WTC11 (cell line): ENCODE results near the gene CHDH. TPM values are rescaled to one million over a fixed set of nuclear protein-coding genes. Genes with fewer than 3 reads are reported as not detected.

Experiments used
- ATAC-seq: fragments of 200-7000 bp; cut with Tn5 transposase; 2 replicates; pipeline ENCODE4 v1.10.0; 2021; ENCODE audit warnings: mild to moderate bottlenecking, moderate library complexity
- CTCF ChIA-PET: fragments of 300-600 bp; sonication (Branson Sonifier 250); formaldehyde crosslinking; loops from one replicate; lab custom pipeline; 2021; ENCODE audit warnings: antibody characterized with exemption; lab: Charles Lee
- POLR2A ChIA-PET: fragments of 350-600 bp; sonication (Branson Sonifier 250); formaldehyde crosslinking; loops from one replicate; lab custom pipeline; 2021; ENCODE audit warnings: antibody characterized with exemption; lab: Charles Lee
- DNase-seq: peaks from one replicate; pipeline ENCODE4 v3.0.0; 2021; ENCODE audit warnings: low spot score
- H3K27ac Mint-ChIP-seq: 2 replicates; pipeline ENCODE4 v1.8.0; 2021; ENCODE audit warnings: mixed read lengths
- H3K27me3 Mint-ChIP-seq: 2 replicates; pipeline ENCODE4 v1.8.0; 2021; ENCODE audit warnings: low read depth, mild to moderate bottlenecking, moderate library complexity, mixed read lengths
- H3K36me3 Mint-ChIP-seq: 2 replicates; pipeline ENCODE4 v1.8.0; 2021; ENCODE audit warnings: mixed read lengths
- H3K4me1 Mint-ChIP-seq: 2 replicates; pipeline ENCODE4 v1.8.0; 2022; ENCODE audit warnings: mixed read lengths
- H3K4me3 Mint-ChIP-seq: 2 replicates; pipeline ENCODE4 v1.8.0; 2021; ENCODE audit warnings: mild to moderate bottlenecking, moderate library complexity, mixed read lengths
- H3K9me3 Mint-ChIP-seq: 2 replicates; pipeline ENCODE4 v1.8.0; 2021; ENCODE audit warnings: mixed read lengths
- CBFB ChIP-seq: sonication (generic); formaldehyde crosslinking; IDR thresholded peaks from 2 replicates; pipeline ENCODE4 v1.8.1; 2022; ENCODE audit warnings: mild to moderate bottlenecking, low read depth, missing genetic modification reagents
- FOXK1 ChIP-seq: sonication (generic); formaldehyde crosslinking; IDR thresholded peaks from 2 replicates; pipeline ENCODE4 v1.8.0; 2022; ENCODE audit warnings: mild to moderate bottlenecking, moderate library complexity, missing genetic modification reagents
- JUN ChIP-seq: sonication (generic); formaldehyde crosslinking; IDR thresholded peaks from 2 replicates; pipeline ENCODE4 v1.8.0; 2023; ENCODE audit warnings: mild to moderate bottlenecking, missing genetic modification reagents
- KAT7 ChIP-seq: sonication (generic); formaldehyde crosslinking; IDR thresholded peaks from 2 replicates; pipeline ENCODE4 v1.8.1; 2023; ENCODE audit warnings: missing genetic modification reagents, mild to moderate bottlenecking, borderline replicate concordance
- MXD4 ChIP-seq: fragments of 250-450 bp; sonication (Bioruptor Pico); IDR thresholded peaks from 2 replicates; pipeline ENCODE4 v1.8.0; 2021; ENCODE audit warnings: mild to moderate bottlenecking, moderate library complexity, borderline replicate concordance
- NR3C1 ChIP-seq: sonication (generic); formaldehyde crosslinking; conservative IDR thresholded peaks from 2 replicates; pipeline ENCODE4 v1.8.1; 2023; ENCODE audit warnings: low read depth, mild to moderate bottlenecking, missing genetic modification reagents
- RORB ChIP-seq: fragments of 250-450 bp; sonication (Bioruptor Pico); IDR thresholded peaks from 2 replicates; pipeline ENCODE4 v1.9.0; 2021; ENCODE audit warnings: mild to moderate bottlenecking
- SMAD3 ChIP-seq: sonication (generic); formaldehyde crosslinking; IDR thresholded peaks from 2 replicates; pipeline ENCODE4 v1.8.0; 2022; ENCODE audit warnings: missing genetic modification reagents, mild to moderate bottlenecking, borderline replicate concordance
- SMAD4 ChIP-seq: sonication (generic); formaldehyde crosslinking; IDR thresholded peaks from 2 replicates; pipeline ENCODE4 v1.8.0; 2022; ENCODE audit warnings: mild to moderate bottlenecking, missing genetic modification reagents
- SOX15 ChIP-seq: fragments of 250-450 bp; sonication (Bioruptor Pico); IDR thresholded peaks from 2 replicates; pipeline ENCODE4 v1.9.0; 2021; ENCODE audit warnings: mild to moderate bottlenecking
- TEAD4 ChIP-seq: sonication (generic); formaldehyde crosslinking; IDR thresholded peaks from 2 replicates; pipeline ENCODE4 v1.8.0; 2022; ENCODE audit warnings: mild to moderate bottlenecking, missing genetic modification reagents
- TP53 ChIP-seq: sonication (generic); formaldehyde crosslinking; IDR thresholded peaks from 2 replicates; pipeline ENCODE4 v1.8.1; 2023; ENCODE audit warnings: mild to moderate bottlenecking, missing genetic modification reagents
- ZBTB21 ChIP-seq: sonication (generic); formaldehyde crosslinking; IDR thresholded peaks from 2 replicates; pipeline ENCODE4 v1.8.1; 2023; ENCODE audit warnings: mild to moderate bottlenecking, missing genetic modification reagents, borderline replicate concordance
- ZNF232 ChIP-seq: sonication (generic); formaldehyde crosslinking; IDR thresholded peaks from 2 replicates; pipeline ENCODE4 v1.8.0; 2022; ENCODE audit warnings: mild to moderate bottlenecking, missing genetic modification reagents
- ZNF263 ChIP-seq: sonication (generic); formaldehyde crosslinking; IDR thresholded peaks from 2 replicates; pipeline ENCODE4 v1.8.1; 2022; ENCODE audit warnings: low read depth, mild to moderate bottlenecking, moderate library complexity, missing genetic modification reagents
- ZNF317 ChIP-seq: sonication (generic); formaldehyde crosslinking; IDR thresholded peaks from 2 replicates; pipeline ENCODE4 v1.8.1; 2023; ENCODE audit warnings: low read depth, mild to moderate bottlenecking, moderate library complexity, missing genetic modification reagents, borderline replicate concordance
- total RNA-seq: library from RNA; stranded (reverse); gene quantifications from 3 replicates; pipeline ENCODE4 v1.2.3, GENCODE V29; 2021
- TF ChIP-seq, protein P1 (sequence below): sonication (generic); formaldehyde crosslinking; IDR thresholded peaks from 2 replicates; pipeline ENCODE4 v1.8.0; 2023; ENCODE audit warnings: missing genetic modification reagents
- TF ChIP-seq, protein P2 (sequence below): sonication (generic); formaldehyde crosslinking; IDR thresholded peaks from 2 replicates; pipeline ENCODE4 v1.8.1; 2022; ENCODE audit warnings: missing genetic modification reagents, borderline replicate concordance
- TF ChIP-seq, protein P3 (sequence below): sonication (generic); formaldehyde crosslinking; IDR thresholded peaks from 2 replicates; pipeline ENCODE4 v1.8.1; 2023; ENCODE audit warnings: mild to moderate bottlenecking, moderate library complexity, missing genetic modification reagents
- TF ChIP-seq, protein P4 (sequence below): sonication (generic); formaldehyde crosslinking; IDR thresholded peaks from 2 replicates; pipeline ENCODE4 v1.8.0; 2022; ENCODE audit warnings: missing genetic modification reagents
- TF ChIP-seq, protein P5 (sequence below): fragments of 250-450 bp; sonication (Bioruptor Pico); IDR thresholded peaks from 2 replicates; pipeline ENCODE4 v1.8.0; 2021; ENCODE audit warnings: mild to moderate bottlenecking
- TF ChIP-seq, protein P6 (sequence below): sonication (generic); formaldehyde crosslinking; IDR thresholded peaks from 2 replicates; pipeline ENCODE4 v1.8.0; 2022; ENCODE audit warnings: mild to moderate bottlenecking, missing genetic modification reagents

The CHDH gene
- total RNA-seq, 1 experiment from 2014 or later = 11.7 TPM

DNA sequence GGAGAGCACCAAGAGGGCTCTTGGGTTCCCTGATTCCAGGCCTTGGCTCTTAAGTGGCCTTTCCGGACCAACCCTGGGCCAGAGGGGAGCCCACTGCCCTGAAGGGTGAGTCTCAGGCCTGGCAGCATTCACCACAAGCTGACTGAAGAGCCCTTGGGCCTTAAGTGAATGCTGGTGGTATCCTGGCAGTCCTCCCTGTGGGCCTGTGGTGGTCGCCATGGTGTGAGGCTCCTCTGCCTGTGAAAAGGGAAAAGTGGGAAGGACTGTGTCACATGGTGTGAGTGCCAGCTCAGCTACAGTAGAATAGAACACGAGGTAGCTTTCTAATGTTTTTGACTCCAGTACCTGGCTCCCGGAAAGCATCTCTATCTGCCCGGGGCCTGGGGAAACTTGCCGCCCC, 15.3 kb downstream of the CHDH start (continued):
- TF ChIP-seq, protein P1, sequence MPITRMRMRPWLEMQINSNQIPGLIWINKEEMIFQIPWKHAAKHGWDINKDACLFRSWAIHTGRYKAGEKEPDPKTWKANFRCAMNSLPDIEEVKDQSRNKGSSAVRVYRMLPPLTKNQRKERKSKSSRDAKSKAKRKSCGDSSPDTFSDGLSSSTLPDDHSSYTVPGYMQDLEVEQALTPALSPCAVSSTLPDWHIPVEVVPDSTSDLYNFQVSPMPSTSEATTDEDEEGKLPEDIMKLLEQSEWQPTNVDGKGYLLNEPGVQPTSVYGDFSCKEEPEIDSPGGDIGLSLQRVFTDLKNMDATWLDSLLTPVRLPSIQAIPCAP (CRISPR knock-in tag) = no peak
- TF ChIP-seq KAT7 (CRISPR knock-in tag) = no peak
- TF ChIP-seq TEAD4 (CRISPR knock-in tag) = no peak
- no peak for TF ChIP-seq ZNF263 (CRISPR knock-in tag)
- TF ChIP-seq, protein P2, sequence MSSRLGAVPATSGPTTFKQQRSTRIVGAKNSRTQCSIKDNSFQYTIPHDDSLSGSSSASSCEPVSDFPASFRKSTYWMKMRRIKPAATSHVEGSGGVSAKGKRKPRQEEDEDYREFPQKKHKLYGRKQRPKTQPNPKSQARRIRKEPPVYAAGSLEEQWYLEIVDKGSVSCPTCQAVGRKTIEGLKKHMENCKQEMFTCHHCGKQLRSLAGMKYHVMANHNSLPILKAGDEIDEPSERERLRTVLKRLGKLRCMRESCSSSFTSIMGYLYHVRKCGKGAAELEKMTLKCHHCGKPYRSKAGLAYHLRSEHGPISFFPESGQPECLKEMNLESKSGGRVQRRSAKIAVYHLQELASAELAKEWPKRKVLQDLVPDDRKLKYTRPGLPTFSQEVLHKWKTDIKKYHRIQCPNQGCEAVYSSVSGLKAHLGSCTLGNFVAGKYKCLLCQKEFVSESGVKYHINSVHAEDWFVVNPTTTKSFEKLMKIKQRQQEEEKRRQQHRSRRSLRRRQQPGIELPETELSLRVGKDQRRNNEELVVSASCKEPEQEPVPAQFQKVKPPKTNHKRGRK (CRISPR knock-in tag) = no peak
- TF ChIP-seq ZBTB21 (CRISPR knock-in tag) = no peak
- TF ChIP-seq, protein P3, sequence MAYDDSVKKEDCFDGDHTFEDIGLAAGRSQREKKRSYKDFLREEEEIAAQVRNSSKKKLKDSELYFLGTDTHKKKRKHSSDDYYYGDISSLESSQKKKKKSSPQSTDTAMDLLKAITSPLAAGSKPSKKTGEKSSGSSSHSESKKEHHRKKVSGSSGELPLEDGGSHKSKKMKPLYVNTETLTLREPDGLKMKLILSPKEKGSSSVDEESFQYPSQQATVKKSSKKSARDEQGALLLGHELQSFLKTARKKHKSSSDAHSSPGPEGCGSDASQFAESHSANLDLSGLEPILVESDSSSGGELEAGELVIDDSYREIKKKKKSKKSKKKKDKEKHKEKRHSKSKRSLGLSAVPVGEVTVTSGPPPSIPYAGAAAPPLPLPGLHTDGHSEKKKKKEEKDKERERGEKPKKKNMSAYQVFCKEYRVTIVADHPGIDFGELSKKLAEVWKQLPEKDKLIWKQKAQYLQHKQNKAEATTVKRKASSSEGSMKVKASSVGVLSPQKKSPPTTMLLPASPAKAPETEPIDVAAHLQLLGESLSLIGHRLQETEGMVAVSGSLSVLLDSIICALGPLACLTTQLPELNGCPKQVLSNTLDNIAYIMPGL = no peak
- TF ChIP-seq, protein P4, sequence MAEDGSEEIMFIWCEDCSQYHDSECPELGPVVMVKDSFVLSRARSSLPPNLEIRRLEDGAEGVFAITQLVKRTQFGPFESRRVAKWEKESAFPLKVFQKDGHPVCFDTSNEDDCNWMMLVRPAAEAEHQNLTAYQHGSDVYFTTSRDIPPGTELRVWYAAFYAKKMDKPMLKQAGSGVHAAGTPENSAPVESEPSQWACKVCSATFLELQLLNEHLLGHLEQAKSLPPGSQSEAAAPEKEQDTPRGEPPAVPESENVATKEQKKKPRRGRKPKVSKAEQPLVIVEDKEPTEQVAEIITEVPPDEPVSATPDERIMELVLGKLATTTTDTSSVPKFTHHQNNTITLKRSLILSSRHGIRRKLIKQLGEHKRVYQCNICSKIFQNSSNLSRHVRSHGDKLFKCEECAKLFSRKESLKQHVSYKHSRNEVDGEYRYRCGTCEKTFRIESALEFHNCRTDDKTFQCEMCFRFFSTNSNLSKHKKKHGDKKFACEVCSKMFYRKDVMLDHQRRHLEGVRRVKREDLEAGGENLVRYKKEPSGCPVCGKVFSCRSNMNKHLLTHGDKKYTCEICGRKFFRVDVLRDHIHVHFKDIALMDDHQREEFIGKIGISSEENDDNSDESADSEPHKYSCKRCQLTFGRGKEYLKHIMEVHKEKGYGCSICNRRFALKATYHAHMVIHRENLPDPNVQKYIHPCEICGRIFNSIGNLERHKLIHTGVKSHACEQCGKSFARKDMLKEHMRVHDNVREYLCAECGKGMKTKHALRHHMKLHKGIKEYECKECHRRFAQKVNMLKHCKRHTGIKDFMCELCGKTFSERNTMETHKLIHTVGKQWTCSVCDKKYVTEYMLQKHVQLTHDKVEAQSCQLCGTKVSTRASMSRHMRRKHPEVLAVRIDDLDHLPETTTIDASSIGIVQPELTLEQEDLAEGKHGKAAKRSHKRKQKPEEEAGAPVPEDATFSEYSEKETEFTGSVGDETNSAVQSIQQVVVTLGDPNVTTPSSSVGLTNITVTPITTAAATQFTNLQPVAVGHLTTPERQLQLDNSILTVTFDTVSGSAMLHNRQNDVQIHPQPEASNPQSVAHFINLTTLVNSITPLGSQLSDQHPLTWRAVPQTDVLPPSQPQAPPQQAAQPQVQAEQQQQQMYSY (CRISPR knock-in tag) = no peak
- TF ChIP-seq, protein P5, sequence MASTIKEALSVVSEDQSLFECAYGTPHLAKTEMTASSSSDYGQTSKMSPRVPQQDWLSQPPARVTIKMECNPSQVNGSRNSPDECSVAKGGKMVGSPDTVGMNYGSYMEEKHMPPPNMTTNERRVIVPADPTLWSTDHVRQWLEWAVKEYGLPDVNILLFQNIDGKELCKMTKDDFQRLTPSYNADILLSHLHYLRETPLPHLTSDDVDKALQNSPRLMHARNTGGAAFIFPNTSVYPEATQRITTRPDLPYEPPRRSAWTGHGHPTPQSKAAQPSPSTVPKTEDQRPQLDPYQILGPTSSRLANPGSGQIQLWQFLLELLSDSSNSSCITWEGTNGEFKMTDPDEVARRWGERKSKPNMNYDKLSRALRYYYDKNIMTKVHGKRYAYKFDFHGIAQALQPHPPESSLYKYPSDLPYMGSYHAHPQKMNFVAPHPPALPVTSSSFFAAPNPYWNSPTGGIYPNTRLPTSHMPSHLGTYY (CRISPR knock-in tag) = no peak
- TF ChIP-seq ZNF317 (CRISPR knock-in tag) = no peak
- TF ChIP-seq, all 79 proteins: peak for 0

DNA sequence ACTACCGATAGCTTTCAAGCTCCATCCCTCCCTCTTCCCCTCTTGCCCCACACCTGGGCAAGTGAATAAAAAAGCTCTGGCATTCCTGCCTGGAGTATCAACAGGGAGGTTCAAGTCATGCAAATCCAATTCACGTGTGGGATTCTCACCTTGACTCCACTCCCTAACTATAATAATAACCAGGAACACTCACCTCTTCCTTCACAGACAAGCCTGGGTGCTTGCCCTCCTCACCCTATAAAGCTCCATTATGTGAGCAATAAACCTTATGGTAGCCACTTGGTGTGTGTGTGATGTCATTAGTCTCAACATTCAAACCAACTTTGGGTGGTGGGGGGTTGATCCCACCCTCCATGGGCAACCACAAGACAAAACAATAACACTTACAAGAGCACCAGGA, 16.6 kb downstream of the CHDH start:
- TF ChIP-seq SMAD3 (CRISPR knock-in tag) = no peak
- no peak for TF ChIP-seq MXD4 (CRISPR knock-in tag)
- no peak for TF ChIP-seq SOX15 (CRISPR knock-in tag)
- Mint-ChIP-seq H3K27me3 (no peaks in the 10 kb centered on the region), H3K27ac (no peak overlapping the region), H3K9me3 (no peaks in the 10 kb centered on the region), H3K36me3 (no peaks in the 10 kb centered on the region), H3K4me3 (no peak overlapping the region), H3K4me1 (0 out of 2 replicates have a peak, but pooled peaks cover under 1% of the 10 kb centered on the region)
- ATAC-seq (no peak), DNase-seq (no peak)
- ChIA-PET CTCF (interaction anchor here (0.8 kb wide), 1 partner anchor 16 kb away, joined by 3 read pairs; no protein-coding TSS in a partner anchor), POLR2A (no interaction called here)

DNA sequence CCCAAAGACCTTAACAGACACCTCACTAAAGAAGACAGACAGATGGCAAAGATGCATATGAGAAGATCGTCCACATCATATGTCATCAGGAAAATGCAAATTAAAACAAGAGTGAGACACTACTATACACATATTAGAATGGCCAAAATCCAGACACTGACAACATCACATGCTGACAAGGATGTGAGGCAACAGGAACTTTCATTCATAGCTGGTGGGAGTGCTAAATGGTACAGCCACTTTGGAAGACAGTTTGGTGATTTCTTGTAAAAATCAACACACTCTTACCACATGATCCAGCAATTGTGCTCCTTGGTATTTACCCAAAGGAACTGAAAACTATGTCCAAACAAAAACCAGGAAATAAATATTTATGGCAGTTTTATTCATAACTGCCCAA, 17.6 kb downstream of the CHDH start:
- H3K36me3 Mint-ChIP-seq = no peaks in the 10 kb centered on the region
- no peaks in the 10 kb centered on the region for H3K9me3 Mint-ChIP-seq
- POLR2A ChIA-PET = no interaction called here
- H3K27ac Mint-ChIP-seq = no peak overlapping the region; the same call in 1 of the 2 replicates
- H3K4me1 Mint-ChIP-seq = peaks cover 9% of the 10 kb centered on the region
- no peak for ATAC-seq
- no peak for DNase-seq
- H3K4me3 Mint-ChIP-seq = no peak overlapping the region
- no peaks in the 10 kb centered on the region for H3K27me3 Mint-ChIP-seq
- CTCF ChIA-PET = no interaction called here
- no peak for TF ChIP-seq SMAD4
- TF ChIP-seq RORB (CRISPR knock-in tag) = no peak
- no peak for TF ChIP-seq CBFB (CRISPR knock-in tag)
- no peak for TF ChIP-seq TP53 (CRISPR knock-in tag)
- TF ChIP-seq ZNF232 = no peak
- TF ChIP-seq, protein P6, sequence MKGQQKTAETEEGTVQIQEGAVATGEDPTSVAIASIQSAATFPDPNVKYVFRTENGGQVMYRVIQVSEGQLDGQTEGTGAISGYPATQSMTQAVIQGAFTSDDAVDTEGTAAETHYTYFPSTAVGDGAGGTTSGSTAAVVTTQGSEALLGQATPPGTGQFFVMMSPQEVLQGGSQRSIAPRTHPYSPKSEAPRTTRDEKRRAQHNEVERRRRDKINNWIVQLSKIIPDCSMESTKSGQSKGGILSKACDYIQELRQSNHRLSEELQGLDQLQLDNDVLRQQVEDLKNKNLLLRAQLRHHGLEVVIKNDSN (CRISPR knock-in tag) = no peak
- no peak for TF ChIP-seq NR3C1 (CRISPR knock-in tag)
- TF ChIP-seq JUN (CRISPR knock-in tag) = no peak
- TF ChIP-seq ZBTB21 (CRISPR knock-in tag) = no peak
- TF ChIP-seq FOXK1 (CRISPR knock-in tag) = no peak
